Osteoblast (primary cell): ENCODE measurements around the gene KIFC1. TPM values are rescaled to one million over a fixed set of nuclear protein-coding genes. Genes with fewer than 3 reads are reported as not detected.

ENCODE experiments used
- DNase-seq: peaks from one replicate; pipeline ENCODE4 v3.0.0; 2011; ENCODE audit warnings: low spot score, mixed read lengths; ENCODE audit not compliant: insufficient read length; ENCODE audit errors: missing footprints
- H2AFZ ChIP-seq: 2 replicates; pipeline ENCODE4 v1.6.0; 2011; ENCODE audit warnings: mild to moderate bottlenecking, low read length
- H3K27ac ChIP-seq: 2 replicates; pipeline ENCODE4 v1.5.1; 2011; ENCODE audit warnings: mild to moderate bottlenecking, low read depth, low read length, moderate library complexity
- H3K27me3 ChIP-seq: 2 replicates; pipeline ENCODE4 v1.6.0; 2012; ENCODE audit warnings: mild to moderate bottlenecking, control low read depth, inconsistent platforms, low read length, moderate library complexity; ENCODE audit not compliant: insufficient read depth
- H3K36me3 ChIP-seq: 2 replicates; pipeline ENCODE4 v1.5.1; 2011; ENCODE audit warnings: mild to moderate bottlenecking, low read length, control low read depth, moderate library complexity; ENCODE audit not compliant: insufficient read depth
- H3K4me1 ChIP-seq: 2 replicates; pipeline ENCODE4 v1.5.1; 2011; ENCODE audit warnings: mild to moderate bottlenecking, low read length, control low read depth, moderate library complexity; ENCODE audit not compliant: insufficient read depth
- H3K4me2 ChIP-seq: 2 replicates; pipeline ENCODE4 v1.6.0; 2011; ENCODE audit warnings: mild to moderate bottlenecking, low read length; ENCODE audit not compliant: insufficient read depth
- H3K4me3 ChIP-seq: fragments of 200-600 bp; sonication (generic); 3 replicates; pipeline ENCODE4 v1.5.1; 2012; ENCODE audit warnings: mild to moderate bottlenecking, low read length, inconsistent platforms; ENCODE audit not compliant: insufficient read depth
- H3K79me2 ChIP-seq: 2 replicates; pipeline ENCODE4 v1.6.0; 2012; ENCODE audit warnings: mild to moderate bottlenecking, low read length, control low read depth, inconsistent platforms; ENCODE audit not compliant: insufficient read depth
- H3K9me3 ChIP-seq: 2 replicates; pipeline ENCODE4 v1.5.1; 2011; ENCODE audit warnings: low read depth, low read length, control low read depth
- H4K20me1 ChIP-seq: 2 replicates; pipeline ENCODE4 v1.6.0; 2012; ENCODE audit warnings: mild to moderate bottlenecking, low read length, control low read depth; ENCODE audit not compliant: insufficient read depth
- CTCF ChIP-seq: IDR thresholded peaks from 2 replicates; pipeline ENCODE4 v1.5.1; 2011; ENCODE audit warnings: mild to moderate bottlenecking, low read depth, low read length, moderate library complexity; ENCODE audit errors: extremely low read depth
- total RNA-seq: library from RNA; depleted of rRNA; stranded (reverse); fragments of >200 nt; gene quantifications from 2 replicates; pipeline ENCODE4 v1.2.3, GENCODE V29; 2012

Gene KIFC1
- total RNA-seq, 1 donor, result 4.0 TPM

- Histone ChIP-seq H3K4me2 (no peak overlapping the region), H3K27me3 (no peaks in the 10 kb centered on the region), H4K20me1 (peaks cover 7% of the 10 kb centered on the region), H3K4me1 (peaks cover 3% of the 10 kb centered on the region), H3K9me3 (no peaks in the 10 kb centered on the region), H3K27ac (no peak overlapping the region), H3K79me2 (no peaks in the 10 kb centered on the region), H3K4me3 (no peak overlapping the region), H2AFZ (no peak overlapping the region), H3K36me3 (peaks cover 65% of the 10 kb centered on the region)
- no peak for TF ChIP-seq CTCF
- peak; percentile 26 for DNase-seq
Measured at GRCh38 chr6:33443619-33444504, 52.2 kb downstream of the KIFC1 start.

DNA sequence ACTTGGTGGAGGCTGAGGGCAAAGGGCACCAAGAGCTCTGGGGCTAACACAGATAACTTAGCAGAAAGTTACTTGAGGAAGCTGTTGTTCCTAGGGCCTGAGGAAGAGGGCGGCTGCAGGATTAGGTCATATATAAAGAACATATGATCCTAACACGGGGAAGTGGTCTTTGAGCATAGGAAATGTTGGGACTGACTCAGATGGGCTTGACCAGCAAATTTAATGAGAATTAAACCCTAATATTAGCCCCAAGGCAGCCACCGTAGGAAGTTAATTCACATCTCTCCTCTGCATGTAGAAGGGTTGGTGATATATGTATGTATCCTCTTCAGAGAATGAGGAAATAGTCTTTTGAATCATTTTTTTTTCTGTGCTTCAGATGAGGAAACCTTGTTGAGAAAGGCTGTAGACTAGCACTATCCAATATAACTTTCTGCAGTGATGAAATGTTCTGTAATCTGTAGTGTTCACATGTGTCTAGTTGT lies 53.5 kb downstream of the KIFC1 start:
- peak; percentile 67 for DNase-seq
- Histone ChIP-seq H3K4me2 (no peak overlapping the region), H4K20me1 (peaks cover 7% of the 10 kb centered on the region), H3K27ac (no peak overlapping the region), H3K27me3 (no peaks in the 10 kb centered on the region), H2AFZ (no peak overlapping the region), H3K4me3 (no peak overlapping the region), H3K36me3 (peaks cover 65% of the 10 kb centered on the region), H3K9me3 (no peaks in the 10 kb centered on the region), H3K4me1 (no peaks in the 10 kb centered on the region), H3K79me2 (no peaks in the 10 kb centered on the region)
- no peak for TF ChIP-seq CTCF

GRCh38 chr6:33446356-33446755 lies 54.7 kb downstream of the KIFC1 start:
- H3K4me3 ChIP-seq, result no peak overlapping the region
- no peaks in the 10 kb centered on the region for H3K79me2 ChIP-seq
- peaks cover 7% of the 10 kb centered on the region for H4K20me1 ChIP-seq
- H3K9me3 ChIP-seq, result no peaks in the 10 kb centered on the region
- peaks cover 65% of the 10 kb centered on the region for H3K36me3 ChIP-seq
- no peak for DNase-seq
- no peak for TF ChIP-seq CTCF
- no peak overlapping the region for H2AFZ ChIP-seq
- no peaks in the 10 kb centered on the region for H3K4me1 ChIP-seq
- no peaks in the 10 kb centered on the region for H3K27me3 ChIP-seq
- no peak overlapping the region for H3K4me2 ChIP-seq
- no peak overlapping the region for H3K27ac ChIP-seq

- Histone ChIP-seq H3K36me3 (peaks cover 38% of the 10 kb centered on the region), H3K4me3 (no peak overlapping the region)
Measured at GRCh38 chr6:33450434-33450833, 58.8 kb downstream of the KIFC1 start.

More at GRCh38 chr6:33450434-33450833, 58.8 kb downstream of the KIFC1 start:
- Histone ChIP-seq H3K79me2 (peaks cover 22% of the 10 kb centered on the region), H3K4me1 (peaks cover 12% of the 10 kb centered on the region), H3K4me2 (no peak overlapping the region), H3K9me3 (no peaks in the 10 kb centered on the region), H2AFZ (no peak overlapping the region), H3K27ac (no peak overlapping the region), H4K20me1 (peaks cover 4% of the 10 kb centered on the region), H3K27me3 (no peaks in the 10 kb centered on the region)
- no peak for TF ChIP-seq CTCF
- peak; percentile 54 for DNase-seq
